ENCODE results near the gene RIPK1.
"Not testable (repeated sequence)": the region's sequence is repeated elsewhere in the genome, so short reads cannot be mapped to it uniquely, and the experiment has no call there.

- TF ChIP-seq CTCF (IDR thresholded peaks at IDR 0.05; ENCODE audit: extremely low read depth in 1 of 2, insufficient read depth in 1 of 2, low read depth in 1 of 2, low read length in 2 of 2); POLR2AphosphoS5 (IDR thresholded peaks at IDR 0.05; ENCODE audit: insufficient read depth, low read depth, low read length); EZH2 (IDR thresholded peaks at IDR 0.05; ENCODE audit: borderline replicate concordance, low read depth, low read length, severe bottlenecking): not testable (repeated sequence)
Measured at GRCh38 chr6:3055158-3055499, 13.2 kb upstream of the RIPK1 start.
